Esophagus (tissue), 2 donors: Measurements from ENCODE around the gene TTI1. TPM values are rescaled to one million over a fixed set of nuclear protein-coding genes. Genes with fewer than 3 reads are reported as not detected.

Source experiments
- H3K27ac ChIP-seq, 2 donors: one replicate each; pipeline ENCODE4 v1.5.1; 2013; ENCODE audit warnings: low read depth in 2 of 2, mild to moderate bottlenecking in 2 of 2, inconsistent platforms in 1 of 2, low read length in 1 of 2, moderate library complexity in 1 of 2
- H3K27me3 ChIP-seq, 2 donors: one replicate each; pipeline ENCODE4 v1.6.1; 2013; ENCODE audit warnings: low read length in 2 of 2, control low read depth in 1 of 2, mild to moderate bottlenecking in 1 of 2; ENCODE audit not compliant: insufficient read depth in 2 of 2, control insufficient read depth in 1 of 2
- H3K36me3 ChIP-seq, 2 donors: one replicate each; pipeline ENCODE4 v1.6.1; 2013; ENCODE audit warnings: low read length in 1 of 2; ENCODE audit not compliant: control insufficient read depth in 2 of 2, insufficient read depth in 2 of 2
- H3K4me1 ChIP-seq, 2 donors: one replicate each; pipeline ENCODE4 v1.6.1; 2013; ENCODE audit warnings: low read length in 1 of 2; ENCODE audit not compliant: control insufficient read depth in 2 of 2, insufficient read depth in 2 of 2
- H3K4me3 ChIP-seq, 2 donors: one replicate each; pipeline ENCODE4 v1.5.1; 2013; ENCODE audit warnings: low read length in 2 of 2, mild to moderate bottlenecking in 2 of 2, low read depth in 1 of 2, moderate library complexity in 1 of 2
- H3K9me3 ChIP-seq, 2 donors: one replicate each; pipeline ENCODE4 v1.6.1; 2013; ENCODE audit warnings: mild to moderate bottlenecking in 2 of 2, low read depth in 1 of 2, low read length in 1 of 2, moderate library complexity in 1 of 2; ENCODE audit not compliant: control insufficient read depth in 2 of 2, insufficient read depth in 1 of 2
- WGBS, 2 donors: extraction: QIAGEN DNeasy Blood & Tissue Kit; methylation state at CpG; one replicate each; pipeline ENCODE4 v1.1.7; 2013; 5-methylcytosine and 5-hydroxymethylcytosine counted together
- polyA plus RNA-seq, 2 donors: library from polyadenylated mRNA; stranded (reverse); fragments of 200-250 nt; gene quantifications; one replicate each; pipeline ENCODE4 v1.2.3, GENCODE V29; 2013
- donor health status: healthy with polysubstance abuse.
- donor health status: Bipolar disorder and iron deficiency.

TTI1 gene
- polyA plus RNA-seq, 2 donors, result 4.6 to 6.1 TPM

DNA sequence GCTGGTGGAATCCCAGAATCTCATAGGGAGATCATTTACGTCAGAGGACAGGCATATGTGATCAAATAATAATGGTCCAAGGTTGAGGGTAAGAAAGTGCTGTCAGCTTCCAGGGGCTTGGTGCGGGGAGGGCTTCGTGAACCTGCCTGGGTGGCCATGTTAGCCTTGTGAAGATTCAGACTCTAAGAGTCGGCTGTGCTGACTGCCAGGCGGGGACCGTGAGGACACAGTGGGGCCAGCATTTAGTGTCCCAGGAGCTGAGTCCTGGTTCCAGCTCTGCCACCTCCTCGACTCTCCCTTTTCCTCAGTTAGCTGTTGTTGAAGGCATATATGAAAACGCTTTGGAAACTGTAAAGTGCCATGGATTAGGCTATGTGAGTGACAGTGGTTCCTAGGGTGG lies 96.8 kb downstream of the TTI1 start:
- H3K9me3 ChIP-seq, result no peaks in the 10 kb centered on the region
- no peaks in the 10 kb centered on the region for H3K4me1 ChIP-seq
- no peaks in the 10 kb centered on the region for H3K27me3 ChIP-seq
- H3K36me3 ChIP-seq, result no peaks in the 10 kb centered on the region
- no peak overlapping the region for H3K4me3 ChIP-seq
- H3K27ac ChIP-seq, result no peak overlapping the region
- WGBS, 2 donors, result 88 to 93% methylated on average over 8 of the region's 8 CpGs

DNA sequence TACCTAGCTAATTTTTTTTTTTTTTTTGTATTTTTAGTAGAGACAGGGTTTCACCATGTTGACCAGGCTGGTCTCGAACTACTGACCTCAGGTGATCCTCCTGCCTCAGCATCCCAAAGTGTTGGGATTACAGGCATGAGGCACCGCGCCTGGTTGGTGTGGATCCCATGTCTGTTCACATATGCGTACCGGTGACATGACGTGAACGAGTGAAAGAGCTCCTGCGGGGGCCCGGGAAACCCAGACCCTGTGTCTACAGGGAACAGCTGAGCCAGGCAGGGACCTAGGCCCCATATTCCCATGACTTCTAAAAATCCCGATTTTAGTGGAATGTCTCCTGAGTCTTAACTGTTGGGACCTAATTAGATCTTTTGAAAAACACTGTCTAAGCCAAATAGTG lies 97.2 kb downstream of the TTI1 start:
- 89 to 92% methylated on average over 10 of the region's 10 CpGs for WGBS, 2 donors
- no peak overlapping the region for H3K27ac ChIP-seq

DNA sequence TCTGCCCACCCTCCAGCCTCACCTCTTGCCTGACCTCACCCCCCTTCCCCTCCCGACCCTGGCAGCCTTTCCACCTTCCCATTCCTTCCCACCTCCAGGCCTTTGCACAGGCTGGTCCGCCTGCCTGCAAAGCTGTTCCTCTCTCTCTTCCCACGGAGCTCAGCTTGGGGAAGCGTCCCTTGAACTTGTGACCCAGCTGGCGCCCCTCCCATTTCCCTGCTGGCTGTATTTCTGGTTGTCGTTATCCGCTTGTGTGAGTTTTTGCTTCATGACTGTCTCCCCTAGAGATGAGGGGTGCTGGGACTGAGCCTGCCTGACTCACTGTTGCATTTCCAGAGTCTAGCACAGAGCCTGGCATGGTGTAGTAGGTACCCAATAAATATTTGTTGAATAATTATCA lies 97.8 kb downstream of the TTI1 start:
- Histone ChIP-seq H3K27me3 (no peaks in the 10 kb centered on the region), H3K36me3 (no peaks in the 10 kb centered on the region), H3K27ac (no peak overlapping the region), H3K4me3 (no peak overlapping the region), H3K9me3 (peaks cover 0 to 2% of the 10 kb centered on the region in 2 donors), H3K4me1 (no peaks in the 10 kb centered on the region)
- WGBS, 2 donors, result 37 to 41% methylated on average over 7 of the region's 7 CpGs

More for the DNA sequence above, 97.2 kb downstream of the TTI1 start:
- H3K36me3 ChIP-seq, result no peaks in the 10 kb centered on the region
- no peaks in the 10 kb centered on the region for H3K4me1 ChIP-seq
- H3K4me3 ChIP-seq, result no peak overlapping the region
- H3K27me3 ChIP-seq, result no peaks in the 10 kb centered on the region
- H3K9me3 ChIP-seq, result no peaks in the 10 kb centered on the region

DNA sequence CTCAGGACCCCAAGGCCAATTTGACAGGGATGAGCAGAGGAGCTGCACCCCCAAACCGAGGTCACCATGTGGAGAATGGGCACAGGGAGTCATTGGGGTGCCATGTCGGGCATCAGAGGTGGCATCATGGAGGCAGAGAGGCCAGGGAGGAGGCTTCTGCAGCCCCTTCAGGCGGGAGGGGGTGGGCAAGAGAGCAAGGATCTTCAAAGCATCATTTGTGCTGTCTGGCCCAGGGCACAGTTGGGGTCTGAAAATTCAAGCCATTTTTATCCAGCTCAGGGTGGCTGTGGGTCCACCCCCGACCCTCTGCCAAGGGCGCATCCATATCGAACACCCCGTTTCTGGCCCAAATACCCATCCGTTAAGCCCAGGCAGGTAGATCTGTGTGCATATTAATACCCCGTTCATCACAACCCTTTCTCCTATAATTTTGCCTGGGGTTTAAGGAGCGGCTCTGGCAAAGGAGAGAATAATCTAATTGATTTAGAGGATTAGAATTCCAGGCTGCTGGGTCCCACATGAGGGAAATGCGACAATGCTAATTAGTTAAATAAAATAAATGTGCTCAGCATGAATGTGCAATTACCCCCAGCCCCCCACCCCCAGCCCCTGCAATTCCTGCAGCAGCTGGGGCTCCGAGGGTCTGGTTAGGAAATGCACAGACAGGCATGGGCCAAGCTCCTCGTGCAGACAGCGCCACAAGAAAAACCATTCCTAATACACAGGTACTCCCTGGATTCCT lies 98.5 kb downstream of the TTI1 start:
- Histone ChIP-seq H3K4me1 (no peaks in the 10 kb centered on the region), H3K9me3 (peaks cover 0 to 2% of the 10 kb centered on the region in 2 donors), H3K27me3 (no peaks in the 10 kb centered on the region), H3K4me3 (no peak overlapping the region), H3K27ac (no peak overlapping the region), H3K36me3 (no peaks in the 10 kb centered on the region)
- 72 to 81% methylated on average over 14 of the region's 14 CpGs for WGBS, 2 donors

DNA sequence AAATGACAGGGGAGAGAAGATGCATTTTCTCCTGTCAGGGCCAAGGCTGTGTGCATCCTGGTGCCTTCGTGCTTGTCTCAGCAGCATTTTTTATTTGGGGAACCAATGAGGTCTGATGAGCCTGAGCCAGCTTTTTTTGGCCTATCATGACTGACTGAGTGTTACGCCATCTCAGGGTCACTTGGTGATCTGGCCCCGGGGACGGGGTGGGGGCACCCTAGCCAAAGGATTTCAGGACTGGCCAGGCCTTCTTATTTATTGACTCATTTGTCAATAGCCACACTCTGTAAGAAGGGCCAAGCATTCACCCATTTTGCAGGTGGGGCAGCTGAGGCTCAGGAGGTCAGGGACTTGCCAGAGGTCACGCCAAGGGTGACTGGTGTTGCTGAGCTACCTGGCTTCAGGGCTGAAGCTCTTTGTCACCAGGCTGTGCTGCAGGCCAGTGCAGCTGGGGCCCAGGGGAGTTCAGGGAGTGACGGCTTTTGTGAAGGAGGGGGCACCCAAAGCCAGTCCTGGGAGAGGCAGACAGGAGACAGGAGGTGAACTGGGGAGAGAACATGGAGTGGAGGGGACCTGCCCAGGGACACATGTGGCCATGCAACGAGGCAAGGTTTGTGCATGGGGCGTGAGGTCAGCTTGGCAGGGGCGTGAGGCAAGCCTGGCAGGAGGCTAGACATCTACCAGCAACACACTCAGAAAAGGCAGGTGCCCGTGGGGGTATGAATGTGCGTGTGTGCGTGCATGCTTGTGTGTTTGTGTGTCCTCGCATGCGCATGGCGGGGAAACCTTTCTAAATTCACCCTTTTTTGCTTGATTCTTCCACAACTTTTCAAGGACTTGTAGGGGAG lies 99.2 kb downstream of the TTI1 start:
- Histone ChIP-seq H3K36me3 (no peaks in the 10 kb centered on the region), H3K4me1 (no peaks in the 10 kb centered on the region), H3K27ac (no peak overlapping the region), H3K9me3 (peaks cover 0 to 2% of the 10 kb centered on the region in 2 donors), H3K27me3 (no peaks in the 10 kb centered on the region), H3K4me3 (no peak overlapping the region)
- 82 to 87% methylated on average over 15 of the region's 15 CpGs for WGBS, 2 donors

Other genes with a start within 250 kb of the TTI1 start
- gene VSTM2L, start 130.3 kb downstream of the TTI1 start, polyA plus RNA-seq, result under 1 TPM; 0.26 to 0.57 TPM
- 10 to 100 TPM in 1 of 2 donors, 1 to 10 TPM in 1; 4.9 to 10.2 TPM for gene RPRD1B, start 290 bp upstream of the TTI1 start, polyA plus RNA-seq
- gene TGM2, start 131.8 kb upstream of the TTI1 start, polyA plus RNA-seq, result 1 to 10 TPM; 5.1 to 8.6 TPM
- gene KIAA1755, start 227.3 kb upstream of the TTI1 start, polyA plus RNA-seq, result 1 to 10 TPM; 1.4 to 1.7 TPM